K562 (cell line): ENCODE data around the gene ETV2. TPM values are rescaled to one million over a fixed set of nuclear protein-coding genes. Genes with fewer than 3 reads are reported as not detected.

Experiments
- ARHGAP35 ChIP-seq: fragments of 450-650 bp; IDR thresholded peaks from 2 replicates; pipeline ENCODE4 v1.6.1; 2018; ENCODE audit not compliant: partially characterized antibody
- BRF1 ChIP-seq: IDR thresholded peaks from 3 replicates; pipeline ENCODE4 v1.6.1; 2011; ENCODE audit warnings: borderline replicate concordance, mild to moderate bottlenecking; ENCODE audit not compliant: insufficient read length; ENCODE audit errors: extremely low read depth
- CCNT2 ChIP-seq: IDR thresholded peaks from 2 replicates; pipeline ENCODE4 v1.6.1; 2011; ENCODE audit warnings: borderline replicate concordance, low read depth, mild to moderate bottlenecking, moderate library complexity, mixed read lengths, low read length; ENCODE audit not compliant: insufficient read length; ENCODE audit errors: extremely low read depth
- CHAMP1 ChIP-seq: fragments of 450-650 bp; IDR thresholded peaks from 2 replicates; pipeline ENCODE4 v1.6.1; 2016; ENCODE audit warnings: mild to moderate bottlenecking
- DACH1 ChIP-seq: fragments of 450-650 bp; IDR thresholded peaks from 2 replicates; pipeline ENCODE4 v1.6.1; 2018; ENCODE audit not compliant: partially characterized antibody
- HBP1 ChIP-seq: fragments of 450-650 bp; formaldehyde crosslinking; IDR thresholded peaks from 2 replicates; pipeline ENCODE4 v1.4.0; 2022; ENCODE audit warnings: missing genetic modification characterization
- HINFP ChIP-seq: fragments of 450-650 bp; conservative IDR thresholded peaks from 2 replicates; pipeline ENCODE4 v1.6.1; 2016; ENCODE audit warnings: missing genetic modification characterization, low read depth, mild to moderate bottlenecking, control low read depth, missing compliant biosample characterization
- KLF16 ChIP-seq: IDR thresholded peaks from 2 replicates; pipeline ENCODE4 v1.6.1; 2016; ENCODE audit warnings: antibody characterized with exemption
- MCM2 ChIP-seq: fragments of 450-650 bp; IDR thresholded peaks from 2 replicates; pipeline ENCODE4 v1.6.1; 2017; ENCODE audit warnings: low read depth, mild to moderate bottlenecking
- MEIS2 ChIP-seq: fragments of 450-650 bp; IDR thresholded peaks from 2 replicates; pipeline ENCODE4 v1.6.1; 2014; ENCODE audit warnings: mild to moderate bottlenecking; ENCODE audit not compliant: partially characterized antibody
- NR2C1 ChIP-seq, 2 experiments: fragments of 450-650 bp; IDR thresholded peaks; 2 replicates each; pipeline ENCODE4 v1.6.1; 2017; ENCODE audit warnings: mild to moderate bottlenecking in 2 of 2, antibody characterized with exemption in 1 of 2, inconsistent platforms in 1 of 2, missing compliant biosample characterization in 1 of 2, missing genetic modification characterization in 1 of 2
- PBX2 ChIP-seq, 2 experiments: IDR thresholded peaks in 1 of 2; conservative IDR thresholded peaks in 1 of 2; 2 replicates each; pipeline ENCODE4 v1.6.1; 2016; ENCODE audit warnings: low read depth in 2 of 2, mild to moderate bottlenecking in 1 of 2, missing compliant biosample characterization in 1 of 2, missing genetic modification characterization in 1 of 2, moderate library complexity in 1 of 2
- THRAP3 ChIP-seq: fragments of 450-650 bp; IDR thresholded peaks from 2 replicates; pipeline ENCODE4 v1.6.1; 2016; ENCODE audit warnings: mild to moderate bottlenecking, inconsistent platforms, borderline replicate concordance
- TOE1 ChIP-seq, 2 experiments: fragments of 450-650 bp in 1 of 2; sonication (generic) in 1 of 2; formaldehyde crosslinking in 1 of 2; IDR thresholded peaks; 2 replicates each; pipeline versions ENCODE4 v1.7.1 to v1.8.0; 2016 to 2022; ENCODE audit warnings: borderline replicate concordance in 2 of 2, mild to moderate bottlenecking in 2 of 2, antibody characterized with exemption in 1 of 2, inconsistent platforms in 1 of 2, low read depth in 1 of 2, missing genetic modification reagents in 1 of 2, moderate library complexity in 1 of 2
- XRCC5 ChIP-seq: fragments of 200-400 bp; formaldehyde crosslinking; IDR thresholded peaks from 2 replicates; pipeline ENCODE4 v1.6.1; 2017; ENCODE audit warnings: low read depth, mild to moderate bottlenecking, low read length
- ZC3H4 ChIP-seq: sonication (generic); formaldehyde crosslinking; IDR thresholded peaks from 2 replicates; pipeline ENCODE4 v1.9.0; 2021; ENCODE audit warnings: missing genetic modification reagents, borderline replicate concordance
- ZFP36 ChIP-seq: fragments of 150-350 bp; IDR thresholded peaks from 2 replicates; pipeline ENCODE4 v1.6.1; 2018; ENCODE audit warnings: low read length, low read depth; ENCODE audit not compliant: partially characterized antibody
- polyA plus RNA-seq, 8 experiments: library from polyadenylated mRNA; depleted of rRNA in 4 of 8; stranded (reverse) in 5 of 8; unstranded in 3 of 8; fragments of >200 nt; fragmentation: Nextera tagmentation in 2 of 8; fragmentation: Illumina TruSeq in 1 of 8; extraction: Ambion mirVana in 2 of 8; extraction: Trizol in 1 of 8; gene quantifications; 2 replicates each; pipeline versions ENCODE4 v1.2.1 to v1.2.3, GENCODE V29; 2011 to 2014; ENCODE audit warnings: inconsistent platforms in 1 of 8, missing spikeins in 1 of 8
- total RNA-seq, 7 experiments: library from RNA; depleted of rRNA in 6 of 7; stranded (reverse); fragments of >200 nt in 6 of 7; fragmentation: Illumina TruSeq in 2 of 7; extraction: Trizol in 2 of 7; gene quantifications; 2 replicates each; pipeline versions ENCODE4 v1.2.1 to v1.2.3, GENCODE V29; 2011 to 2021; ENCODE audit warnings: low replicate concordance in 1 of 7

The ETV2 gene
- total and polyA plus RNA-seq, 9 of the 15 experiments (the other 6 are each of a cell fraction or from before 2014, with no cell fraction given): 0.11 to 3.7 (median 0.55) TPM

- TF ChIP-seq HINFP (tag) (0 out of 2 replicates have a peak, but pooled peaks have one; percentile 16), THRAP3 (peak; percentile 99), ARHGAP35 (peak; percentile 77), MCM2 (peak; percentile 96), ZFP36 (peak; percentile 57), DACH1 (peak; percentile 50), CHAMP1 (peak; percentile 73; the same call in 1 of the 2 replicates), ZC3H4 (CRISPR knock-in tag) (no peak), BRF1 (no peak), NR2C1 (IDR thresholded peaks at IDR 0.05) (peak; percentile 30; the same call in 1 of the 2 replicates), NR2C1 (tag; IDR thresholded peaks at IDR 0.05) (no peak), KLF16 (peak; percentile 72), MEIS2 (peak; percentile 47), XRCC5 (peak; percentile 91), CCNT2 (no peak), PBX2 (CRISPR knock-in tag; IDR thresholded peaks at IDR 0.05; ENCODE audit: low read depth) (no peak), PBX2 (tag; conservative IDR thresholded peaks at IDR 0.05; ENCODE audit: low read depth) (peak; percentile 55), HBP1 (peak; percentile 97), TOE1 (IDR thresholded peaks at IDR 0.05; ENCODE audit: borderline replicate concordance) (peak; percentile 86), TOE1 (CRISPR knock-in tag; IDR thresholded peaks at IDR 0.05; ENCODE audit: borderline replicate concordance, low read depth) (0 out of 2 replicates have a peak, but pooled peaks have one; percentile 38)
Observed at GRCh38 chr19:35693835-35694599, 52.5 kb downstream of the ETV2 start (continued).
